GM10248 (cell line): ENCODE measurements around the gene RPGRIP1L.

Source experiments
- CTCF ChIA-PET: fragments of 300-600 bp; sonication (Branson Sonifier 250); formaldehyde crosslinking; extraction: SDS; loops from one replicate; lab custom pipeline; 2021; ENCODE audit warnings: antibody characterized with exemption; lab: Yijun Ruan, JAX
- POLR2A ChIA-PET: fragments of 350-650 bp; sonication (Branson Sonifier 250); formaldehyde crosslinking; extraction: SDS; loops from one replicate; lab custom pipeline; 2020; ENCODE audit warnings: antibody characterized with exemption; lab: Yijun Ruan, JAX
- DNase-seq: peaks from one replicate; pipeline ENCODE4 v3.0.0; 2012; ENCODE audit errors: extremely low spot score
- CTCF ChIP-seq: IDR thresholded peaks from 2 replicates; pipeline ENCODE4 v1.5.1; 2012; ENCODE audit warnings: mild to moderate bottlenecking, low read depth; ENCODE audit errors: extremely low read depth, missing control alignments, control extremely low read depth

The RPGRIP1L gene

GRCh38 chr16:53654946-53655345, 48.7 kb downstream of the RPGRIP1L start:
- DNase-seq: no peak
- POLR2A ChIA-PET: no interaction called here
- TF ChIP-seq CTCF: no peak
- CTCF ChIA-PET: interaction anchor here (1.4 kb wide), 1 partner anchor 75 kb away, joined by 4 read pairs; no protein-coding TSS in a partner anchor

GRCh38 chr16:53651357-53651756, 52.3 kb downstream of the RPGRIP1L start:
- ChIA-PET CTCF (interaction anchor here (1.1 kb wide), 1 partner anchor 20 kb away, joined by 4 read pairs; no protein-coding TSS in a partner anchor), POLR2A (no interaction called here)
- no peak for TF ChIP-seq CTCF
- no peak for DNase-seq

GRCh38 chr16:53646506-53646905, 57.2 kb downstream of the RPGRIP1L start:
- DNase-seq: no peak
- ChIA-PET POLR2A (no interaction called here), CTCF (interaction anchor here (1.4 kb wide), 1 partner anchor 127 kb away, joined by 3 read pairs; no protein-coding TSS in a partner anchor)
- TF ChIP-seq CTCF: no peak

- ChIA-PET POLR2A (no interaction called here), CTCF (no interaction called here)
- no peak for TF ChIP-seq CTCF
- no peak for DNase-seq
These were observed 60.2 kb downstream of the RPGRIP1L start for GRCh38 chr16:53643474-53643873.

- no peak for DNase-seq
These were observed 61.6 kb downstream of the RPGRIP1L start for GRCh38 chr16:53642094-53642493.

GRCh38 chr16:53636978-53637377, 66.7 kb downstream of the RPGRIP1L start:
- no peak for DNase-seq
- ChIA-PET CTCF (no interaction called here), POLR2A (no interaction called here)
- no peak for TF ChIP-seq CTCF

More at GRCh38 chr16:53642094-53642493, 61.6 kb downstream of the RPGRIP1L start:
- ChIA-PET CTCF (no interaction called here), POLR2A (no interaction called here)
- no peak for TF ChIP-seq CTCF
